Neural crest cell (in vitro differentiated cells): Measurements from ENCODE around the gene KCNK7. TPM values are rescaled to one million over a fixed set of nuclear protein-coding genes. Genes with fewer than 3 reads are reported as not detected.
A peak's percentile ranks its signal among the peaks of the same experiment; 100 is the strongest.

Source experiments
- DNase-seq: peaks from one replicate; pipeline ENCODE4 v3.0.0; 2021; ENCODE audit warnings: low read depth, mixed read lengths, low spot score
- H3K27ac Mint-ChIP-seq: one replicate; pipeline ENCODE4 v1.8.0; 2021; ENCODE audit warnings: mild to moderate bottlenecking, mixed read lengths; ENCODE audit not compliant: unreplicated experiment
- H3K27me3 Mint-ChIP-seq: 2 replicates; pipeline ENCODE4 v1.8.0; 2021; ENCODE audit warnings: low read depth, mild to moderate bottlenecking, mixed read lengths
- H3K36me3 Mint-ChIP-seq: 2 replicates; pipeline ENCODE4 v1.8.0; 2021; ENCODE audit warnings: low read depth, mild to moderate bottlenecking, mixed read lengths
- H3K4me1 Mint-ChIP-seq: 2 replicates; pipeline ENCODE4 v1.8.0; 2021; ENCODE audit warnings: mixed read lengths
- H3K4me3 Mint-ChIP-seq: one replicate; pipeline ENCODE4 v1.8.0; 2021; ENCODE audit warnings: mild to moderate bottlenecking, mixed read lengths
- H3K9me3 Mint-ChIP-seq: 2 replicates; pipeline ENCODE4 v1.8.0; 2021; ENCODE audit warnings: mixed read lengths
- CTCF ChIP-seq: fragments of 200-600 bp; sonication (generic); conservative IDR thresholded peaks from 2 replicates; pipeline ENCODE4 v1.5.0; 2021; ENCODE audit warnings: antibody characterized with exemption, mild to moderate bottlenecking
- total RNA-seq: library from RNA; stranded (reverse); gene quantifications from 2 replicates; pipeline ENCODE4 v1.2.1, GENCODE V29; 2021

KCNK7 gene
- total RNA-seq, 1 donor from 2014 or later = 1.0 TPM

GRCh38 chr11:65558930-65559509 lies 36.6 kb downstream of the KCNK7 start:
- Mint-ChIP-seq H3K4me3 (peak overlapping the region; percentile 74), H3K4me1 (peaks cover 46% of the 10 kb centered on the region), H3K9me3 (no peaks in the 10 kb centered on the region), H3K36me3 (no peaks in the 10 kb centered on the region), H3K27me3 (peaks cover 17% of the 10 kb centered on the region), H3K27ac (peak overlapping the region; percentile 35)
- DNase-seq = no peak
- no peak for TF ChIP-seq CTCF

GRCh38 chr11:65558002-65558929 lies 37.3 kb downstream of the KCNK7 start, which contains the start of gene LTBP3:
LTBP3 (minus strand) TSS chr11:65558359; CDS start chr11:65557959, 400 bp downstream.
- TF ChIP-seq CTCF = no peak
- Mint-ChIP-seq H3K4me3 (peak within 1 kb of the TSS; percentile 84), H3K4me1 (peaks cover 46% of the 10 kb centered on the region), H3K9me3 (no peaks in the 10 kb centered on the region), H3K36me3 (no peaks in the 10 kb centered on the region), H3K27me3 (peaks cover 17% of the 10 kb centered on the region), H3K27ac (peak within 1 kb of the TSS; percentile 52)
- no peak for DNase-seq

- Mint-ChIP-seq H3K27ac (peak overlapping the region; percentile 52), H3K9me3 (no peaks in the 10 kb centered on the region), H3K4me1 (peaks cover 49% of the 10 kb centered on the region), H3K4me3 (peak overlapping the region; percentile 84), H3K27me3 (peaks cover 19% of the 10 kb centered on the region), H3K36me3 (no peaks in the 10 kb centered on the region)
- no peak for TF ChIP-seq CTCF
- no peak for DNase-seq
Observed at GRCh38 chr11:65557280-65558001, 38.2 kb downstream of the KCNK7 start.

- DNase-seq = no peak
- H3K27ac Mint-ChIP-seq = no peak overlapping the region
Observed at GRCh38 chr11:65556470-65557279, 38.9 kb downstream of the KCNK7 start.

More at GRCh38 chr11:65556470-65557279, 38.9 kb downstream of the KCNK7 start:
- Mint-ChIP-seq H3K27me3 (peaks cover 23% of the 10 kb centered on the region), H3K4me1 (peaks cover 52% of the 10 kb centered on the region), H3K36me3 (no peaks in the 10 kb centered on the region), H3K4me3 (peak overlapping the region; percentile 84), H3K9me3 (no peaks in the 10 kb centered on the region)
- no peak for TF ChIP-seq CTCF
